COLO829 (cell line): ENCODE data around the gene OR51B6.
"Not testable (repeated sequence)": the region's sequence is repeated elsewhere in the genome, so short reads cannot be mapped to it uniquely, and the experiment has no call there.

Experiments used
- DNase-seq: peaks from one replicate; pipeline ENCODE4 v3.0.0; 2012; ENCODE audit warnings: low spot score

OR51B6 gene

GRCh38 chr11:5351208-5351607, at the start of gene OR51B6:
Gene OR51B6, plus strand, starts transcription at chr11:5351508. Its CDS starts 0 bp downstream, at chr11:5351508.
- DNase-seq = no peak

GRCh38 chr11:5301846-5302245, 49.5 kb upstream of the OR51B6 start, which contains the start of gene OR51B4:
Gene OR51B4, minus strand, starts transcription at chr11:5301946. Its CDS starts 0 bp downstream, at chr11:5301946.
- no peak for DNase-seq

- no peak for DNase-seq
These were observed 47.7 kb upstream of the OR51B6 start for GRCh38 chr11:5303626-5304025.

GRCh38 chr11:5304046-5304445, 47.3 kb upstream of the OR51B6 start:
- no peak for DNase-seq

GRCh38 chr11:5307256-5308019, 43.9 kb upstream of the OR51B6 start:
- DNase-seq = no peak

GRCh38 chr11:5310423-5310822, 40.9 kb upstream of the OR51B6 start:
- DNase-seq = no peak

GRCh38 chr11:5313326-5314023, 37.8 kb upstream of the OR51B6 start:
- DNase-seq = not testable (repeated sequence)

- no peak for DNase-seq
These were observed 34.0 kb upstream of the OR51B6 start for GRCh38 chr11:5317292-5317691.

- no peak for DNase-seq
These were observed 27.1 kb upstream of the OR51B6 start, which contains the start of gene OR51B2 for GRCh38 chr11:5324197-5324596. Gene OR51B2, minus strand, starts transcription at chr11:5324297. Its CDS starts 0 bp downstream, at chr11:5324297.

GRCh38 chr11:5335170-5335569, 16.1 kb upstream of the OR51B6 start:
- no peak for DNase-seq

GRCh38 chr11:5336331-5336730, 15.0 kb upstream of the OR51B6 start:
- no peak for DNase-seq

GRCh38 chr11:5337253-5337652, 14.1 kb upstream of the OR51B6 start:
- DNase-seq = not testable (repeated sequence)

- no peak for DNase-seq
These were observed 11.5 kb upstream of the OR51B6 start for GRCh38 chr11:5339771-5340322.

GRCh38 chr11:5343474-5344335, 7.6 kb upstream of the OR51B6 start, which contains the start of gene OR51B5:
Gene OR51B5, minus strand, starts transcription at chr11:5343524. Its CDS starts 0 bp downstream, at chr11:5343524.
- no peak for DNase-seq

GRCh38 chr11:5345831-5346230, 5.5 kb upstream of the OR51B6 start:
- DNase-seq = no peak

- DNase-seq = no peak
These were observed 2.6 kb upstream of the OR51B6 start for GRCh38 chr11:5348551-5349194.

GRCh38 chr11:5349550-5349949, 1.8 kb upstream of the OR51B6 start:
- no peak for DNase-seq

GRCh38 chr11:5356031-5356430, 4.7 kb downstream of the OR51B6 start:
- DNase-seq = not testable (repeated sequence)

- no peak for DNase-seq
These were observed 10.8 kb downstream of the OR51B6 start for GRCh38 chr11:5362017-5362625.

- no peak for DNase-seq
These were observed 12.4 kb downstream of the OR51B6 start for GRCh38 chr11:5363679-5364078.

- no peak for DNase-seq
These were observed 12.9 kb downstream of the OR51B6 start for GRCh38 chr11:5364214-5364613.
